ENCODE measurements around the gene WFS1. TPM values are rescaled to one million over a fixed set of nuclear protein-coding genes. Genes with fewer than 3 reads are reported as not detected.

WFS1 gene
- polyA plus RNA-seq, 1 of the 3 experiments (the other 2 are of a cell fraction): 18.7 TPM

GRCh38 chr4:6345866-6346265 is 76.2 kb downstream of the WFS1 start:
- WGBS (ENCODE audit: low lambda C conversion rate): 57% methylated on average over 6 of the region's 13 CpGs
- Histone ChIP-seq H4K20me1 (ENCODE audit: insufficient read depth) (no peaks in the 10 kb centered on the region), H3K79me2 (ENCODE audit: insufficient read depth) (no peaks in the 10 kb centered on the region), H3K9me2 (no peaks in the 10 kb centered on the region), H2AFZ (ENCODE audit: low read depth) (no peak overlapping the region), H3K4me1 (ENCODE audit: control insufficient read depth in 1 of 2, insufficient read depth in 2 of 2, low read depth in 1 of 2, low read length in 1 of 2) (no peaks in the 10 kb centered on the region; a peak in 1 of 4 replicates), H3K9ac (no peak overlapping the region), H3K27me3 (ENCODE audit: insufficient read depth) (no peaks in the 10 kb centered on the region), H3F3A (replicated peaks; ENCODE audit: insufficient read depth) (no peaks in the 10 kb centered on the region), H3K27ac (ENCODE audit: low read depth in 2 of 2, low read length in 1 of 2) (no peak overlapping the region), H3K9me3 (no peaks in the 10 kb centered on the region), H3K4me2 (no peak overlapping the region), H3K36me3 (replicated peaks in 1 of 2; ENCODE audit: control insufficient read depth in 1 of 2, insufficient read depth in 2 of 2, low read length in 1 of 2) (no peaks in the 10 kb centered on the region), H3K4me3 (ENCODE audit: low read depth in 2 of 2, low read length in 1 of 2) (no peak overlapping the region)
- ChIA-PET CTCF (interaction anchor here (1.0 to 12.4 kb wide), 2 partner anchors 16 kb away, joined by 3 to 123 read pairs; no protein-coding TSS in a partner anchor), POLR2A (no interaction called here)
- TF ChIP-seq MAX (IDR thresholded peaks at IDR 0.05; ENCODE audit: low read depth) (no peak), CHD2 (IDR thresholded peaks at IDR 0.05; ENCODE audit: low read length, partially characterized antibody) (no peak), MXI1 (IDR thresholded peaks at IDR 0.05; ENCODE audit: low read depth, low read length) (no peak), IRF3 (IDR thresholded peaks at IDR 0.05; ENCODE audit: low read depth, low read length) (no peak), JUND (IDR thresholded peaks at IDR 0.05) (no peak), TCF12 (IDR thresholded peaks at IDR 0.05) (no peak), ZBTB33 (IDR thresholded peaks at IDR 0.05; ENCODE audit: borderline replicate concordance, low read depth) (no peak)
- no peak for DNase-seq

- Histone ChIP-seq H3K4me2 (no peak overlapping the region), H3K9me3 (no peaks in the 10 kb centered on the region), H3K9ac (no peak overlapping the region), H3K36me3 (replicated peaks in 1 of 2; ENCODE audit: control insufficient read depth in 1 of 2, insufficient read depth in 2 of 2, low read length in 1 of 2) (no peaks in the 10 kb centered on the region), H3K27ac (ENCODE audit: low read depth in 2 of 2, low read length in 1 of 2) (no peak overlapping the region), H3K4me3 (ENCODE audit: low read depth in 2 of 2, low read length in 1 of 2) (no peak overlapping the region), H3K79me2 (ENCODE audit: insufficient read depth) (no peaks in the 10 kb centered on the region), H3K9me2 (no peaks in the 10 kb centered on the region), H3K27me3 (ENCODE audit: insufficient read depth) (no peaks in the 10 kb centered on the region), H4K20me1 (ENCODE audit: insufficient read depth) (no peaks in the 10 kb centered on the region), H2AFZ (ENCODE audit: low read depth) (no peak overlapping the region), H3K4me1 (ENCODE audit: control insufficient read depth in 1 of 2, insufficient read depth in 2 of 2, low read depth in 1 of 2, low read length in 1 of 2) (no peaks in the 10 kb centered on the region; a peak in 1 of 4 replicates), H3F3A (replicated peaks; ENCODE audit: insufficient read depth) (no peaks in the 10 kb centered on the region)
- TF ChIP-seq RFX5 (IDR thresholded peaks at IDR 0.05; ENCODE audit: low read length): no peak
- no peak for TF ChIP-seq GABPA (IDR thresholded peaks at IDR 0.05; ENCODE audit: low read depth)
- no peak for TF ChIP-seq SIN3A (IDR thresholded peaks at IDR 0.05; ENCODE audit: borderline replicate concordance, low read depth, low read length)
- no peak for TF ChIP-seq TCF12 (IDR thresholded peaks at IDR 0.05)
- no peak for TF ChIP-seq YY1 (IDR thresholded peaks at IDR 0.05; ENCODE audit: low read depth)
- CTCF ChIA-PET: interaction anchor here (0.6 to 12.4 kb wide), 4 partner anchors 14 to 82 kb away, joined by 3 to 123 read pairs (median 3); no protein-coding TSS in a partner anchor
- POLR2A ChIA-PET: no interaction called here
- no peak for DNase-seq
- 73% methylated on average over 11 of the region's 16 CpGs for WGBS (ENCODE audit: low lambda C conversion rate)
Measured at GRCh38 chr4:6346373-6347110, 76.9 kb downstream of the WFS1 start.
